Colonic mucosa (tissue), 4 donors: ENCODE measurements around the gene CACHD1. TPM values are rescaled to one million over a fixed set of nuclear protein-coding genes. Genes with fewer than 3 reads are reported as not detected.

Experiments used
- DNase-seq: peaks from one replicate; pipeline ENCODE4 v3.0.0-alpha.2; 2020
- H3K27ac ChIP-seq: fragments of 200-600 bp; one replicate; pipeline ENCODE4 v1.8.0; 2021
- H3K27me3 ChIP-seq: fragments of 200-600 bp; one replicate; pipeline ENCODE4 v1.8.0; 2021
- H3K36me3 ChIP-seq: fragments of 200-600 bp; one replicate; pipeline ENCODE4 v1.8.0; 2021
- H3K4me1 ChIP-seq: fragments of 200-600 bp; one replicate; pipeline ENCODE4 v1.8.0; 2021; ENCODE audit warnings: mild to moderate bottlenecking
- H3K4me3 ChIP-seq: fragments of 200-600 bp; one replicate; pipeline ENCODE4 v1.8.0; 2021
- H3K9ac ChIP-seq, 2 donors: one replicate each; pipeline ENCODE4 v1.7.0; 2013; ENCODE audit warnings: control low read depth in 2 of 2, low read depth in 2 of 2, low read length in 2 of 2
- H3K9me3 ChIP-seq: fragments of 200-600 bp; one replicate; pipeline ENCODE4 v1.8.0; 2021
- intact Hi-C: fragments of 100-400 bp; cut with DNase I; formaldehyde crosslinking; loops from one replicate; pipeline ENCODE4 v1.14.1; 2022
- total RNA-seq, 2 donors: library from RNA; stranded (reverse); fragmentation: NEBNext Ultra II Directional in 1 of 2; extraction: Animal tissue kit (Norgen Biotek cat#: 25700) in 1 of 2; gene quantifications; one replicate each; pipeline ENCODE4 v1.2.1, GENCODE V29; 2021
- TF ChIP-seq, protein P1 (sequence below): fragments of 200-600 bp; IDR thresholded peaks from one replicate; pipeline ENCODE4 v1.8.0; 2022; ENCODE audit warnings: antibody characterized with exemption, mild to moderate bottlenecking
- donor health status: healthy.
- donor health status: DM: no; HTN: no; CAD: no.
- donor health status: DM: no; HTN: no; CAD: no.

The CACHD1 gene
- total RNA-seq, 2 donors from 2014 or later, result 1.5 to 2.0 TPM

DNA sequence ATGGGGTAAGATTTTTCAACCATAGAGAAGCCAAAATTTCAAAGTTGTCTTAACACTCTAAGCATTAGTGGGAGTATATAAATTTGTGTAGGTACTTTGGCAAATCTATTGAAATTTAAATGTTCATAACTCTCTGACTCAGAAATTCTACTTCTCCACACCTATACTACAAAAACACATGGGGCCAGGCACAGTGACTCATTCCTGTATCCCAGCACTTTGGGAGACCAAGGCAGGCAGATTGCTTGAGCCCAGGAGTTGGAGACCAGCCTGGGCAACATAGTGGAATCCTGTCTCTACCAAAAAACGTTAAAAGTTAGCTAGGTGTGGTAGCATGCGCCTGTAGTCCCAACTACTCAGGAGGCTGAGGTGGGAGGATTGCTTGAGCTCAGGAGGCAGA lies 233.7 kb downstream of the CACHD1 start:
- Histone ChIP-seq H3K27ac (no peak overlapping the region), H3K27me3 (no peaks in the 10 kb centered on the region), H3K9me3 (no peaks in the 10 kb centered on the region), H3K4me1 (no peaks in the 10 kb centered on the region), H3K36me3 (no peaks in the 10 kb centered on the region), H3K4me3 (no peak overlapping the region), H3K9ac (no peak overlapping the region)
- intact Hi-C loops, result no loop called here
- DNase-seq, result no peak
- TF ChIP-seq, protein P1, sequence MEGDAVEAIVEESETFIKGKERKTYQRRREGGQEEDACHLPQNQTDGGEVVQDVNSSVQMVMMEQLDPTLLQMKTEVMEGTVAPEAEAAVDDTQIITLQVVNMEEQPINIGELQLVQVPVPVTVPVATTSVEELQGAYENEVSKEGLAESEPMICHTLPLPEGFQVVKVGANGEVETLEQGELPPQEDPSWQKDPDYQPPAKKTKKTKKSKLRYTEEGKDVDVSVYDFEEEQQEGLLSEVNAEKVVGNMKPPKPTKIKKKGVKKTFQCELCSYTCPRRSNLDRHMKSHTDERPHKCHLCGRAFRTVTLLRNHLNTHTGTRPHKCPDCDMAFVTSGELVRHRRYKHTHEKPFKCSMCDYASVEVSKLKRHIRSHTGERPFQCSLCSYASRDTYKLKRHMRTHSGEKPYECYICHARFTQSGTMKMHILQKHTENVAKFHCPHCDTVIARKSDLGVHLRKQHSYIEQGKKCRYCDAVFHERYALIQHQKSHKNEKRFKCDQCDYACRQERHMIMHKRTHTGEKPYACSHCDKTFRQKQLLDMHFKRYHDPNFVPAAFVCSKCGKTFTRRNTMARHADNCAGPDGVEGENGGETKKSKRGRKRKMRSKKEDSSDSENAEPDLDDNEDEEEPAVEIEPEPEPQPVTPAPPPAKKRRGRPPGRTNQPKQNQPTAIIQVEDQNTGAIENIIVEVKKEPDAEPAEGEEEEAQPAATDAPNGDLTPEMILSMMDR, result no peak

DNA sequence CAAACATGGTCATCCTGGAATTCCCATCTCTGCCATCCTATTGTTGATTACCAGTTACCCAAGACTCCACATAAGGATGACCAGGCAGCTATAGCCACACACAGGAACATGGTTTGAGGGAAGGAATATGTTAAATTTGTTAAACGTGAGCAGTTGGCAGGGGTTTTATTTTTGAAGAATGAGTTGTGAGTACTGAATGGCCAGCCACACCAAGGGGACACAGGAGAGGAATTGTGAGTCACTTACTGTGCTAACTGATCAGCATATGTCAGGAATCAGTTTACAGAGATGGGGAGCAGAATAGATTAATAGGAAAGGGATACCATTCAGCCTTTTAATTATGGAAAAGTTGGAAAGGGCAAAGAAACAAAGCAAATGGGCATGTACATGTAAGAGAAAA lies 235.7 kb downstream of the CACHD1 start:
- no peak overlapping the region for H3K9ac ChIP-seq
- TF ChIP-seq, protein P1, result no peak
- H3K27me3 ChIP-seq, result no peaks in the 10 kb centered on the region
- H3K4me1 ChIP-seq, result no peaks in the 10 kb centered on the region
- intact Hi-C loops, result no loop called here
- no peak overlapping the region for H3K4me3 ChIP-seq
- no peak for DNase-seq
- H3K36me3 ChIP-seq, result no peaks in the 10 kb centered on the region
- H3K27ac ChIP-seq, result no peak overlapping the region
- H3K9me3 ChIP-seq, result no peaks in the 10 kb centered on the region

DNA sequence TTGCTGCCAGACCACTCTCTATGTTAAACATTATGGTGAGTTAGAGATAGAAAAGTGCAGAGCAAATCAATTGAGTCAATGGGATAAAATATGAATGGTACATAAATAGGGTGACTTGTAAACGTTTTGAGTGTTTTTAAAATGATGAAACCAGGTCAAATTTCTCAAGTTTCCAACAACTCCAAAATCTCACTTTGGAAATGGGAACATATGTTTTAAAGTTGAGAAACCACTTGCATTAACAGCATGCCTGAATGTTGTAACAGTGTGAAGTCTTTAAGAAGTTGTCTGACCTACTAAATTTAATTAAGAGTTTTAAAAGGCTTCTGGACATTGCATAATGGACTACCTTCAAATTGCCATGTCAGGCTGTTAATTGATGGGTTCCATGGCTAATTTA lies 241.3 kb downstream of the CACHD1 start:
- Histone ChIP-seq H3K27me3 (no peaks in the 10 kb centered on the region), H3K9me3 (no peaks in the 10 kb centered on the region), H3K4me1 (no peaks in the 10 kb centered on the region), H3K27ac (no peak overlapping the region), H3K9ac (no peak overlapping the region), H3K36me3 (no peaks in the 10 kb centered on the region), H3K4me3 (no peak overlapping the region)
- intact Hi-C loops, result no loop called here
- TF ChIP-seq, protein P1, result no peak
- no peak for DNase-seq

DNA sequence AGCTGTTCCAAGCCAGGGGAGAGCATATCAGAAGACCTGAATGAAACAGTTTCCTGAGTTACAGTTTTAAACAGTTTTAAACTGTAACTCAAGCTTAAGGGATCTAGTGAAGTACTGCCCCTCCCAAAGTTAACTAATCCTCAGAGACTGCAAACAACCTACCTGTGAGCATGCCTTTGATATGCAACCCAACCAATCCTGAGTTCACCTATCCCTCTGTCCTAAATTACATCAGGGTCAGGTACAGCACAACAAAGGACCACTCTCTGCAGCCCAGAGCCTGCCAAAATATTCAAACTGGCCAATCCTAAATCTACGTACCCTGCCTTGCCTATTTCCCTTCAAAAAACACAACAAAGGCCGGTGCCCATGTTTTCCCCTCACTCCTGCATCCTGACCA lies 242.1 kb downstream of the CACHD1 start:
- Histone ChIP-seq H3K27me3 (no peaks in the 10 kb centered on the region), H3K9ac (no peak overlapping the region), H3K36me3 (no peaks in the 10 kb centered on the region), H3K9me3 (no peaks in the 10 kb centered on the region), H3K4me3 (no peak overlapping the region), H3K27ac (no peak overlapping the region), H3K4me1 (no peaks in the 10 kb centered on the region)
- TF ChIP-seq, protein P1, result no peak
- DNase-seq, result no peak
- intact Hi-C loops, result no loop called here

DNA sequence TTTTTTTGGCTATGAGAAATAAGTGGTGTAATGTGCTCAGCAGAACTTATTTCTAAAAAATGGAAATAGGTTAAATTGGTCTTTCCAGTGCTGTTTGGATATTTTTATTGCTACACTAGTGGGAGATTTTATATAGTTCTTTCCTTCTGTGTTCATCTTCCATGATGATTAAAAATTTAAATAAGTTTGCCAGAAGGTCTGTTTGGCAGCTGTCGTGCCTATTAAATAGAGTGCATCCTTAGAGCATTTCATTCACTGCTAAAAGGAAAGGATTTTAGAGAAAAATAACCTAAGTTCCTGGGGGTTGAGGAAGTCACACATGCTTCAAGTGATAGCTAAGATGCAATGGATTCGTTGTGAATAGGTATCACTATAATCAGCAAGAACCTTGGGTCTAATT lies 245.3 kb downstream of the CACHD1 start:
- Histone ChIP-seq H3K9ac (no peak overlapping the region), H3K27ac (no peak overlapping the region), H3K4me1 (no peaks in the 10 kb centered on the region), H3K36me3 (no peaks in the 10 kb centered on the region), H3K27me3 (no peaks in the 10 kb centered on the region), H3K4me3 (no peak overlapping the region), H3K9me3 (no peaks in the 10 kb centered on the region)
- DNase-seq, result no peak
- TF ChIP-seq, protein P1, result no peak
- intact Hi-C loops, result no loop called here

DNA sequence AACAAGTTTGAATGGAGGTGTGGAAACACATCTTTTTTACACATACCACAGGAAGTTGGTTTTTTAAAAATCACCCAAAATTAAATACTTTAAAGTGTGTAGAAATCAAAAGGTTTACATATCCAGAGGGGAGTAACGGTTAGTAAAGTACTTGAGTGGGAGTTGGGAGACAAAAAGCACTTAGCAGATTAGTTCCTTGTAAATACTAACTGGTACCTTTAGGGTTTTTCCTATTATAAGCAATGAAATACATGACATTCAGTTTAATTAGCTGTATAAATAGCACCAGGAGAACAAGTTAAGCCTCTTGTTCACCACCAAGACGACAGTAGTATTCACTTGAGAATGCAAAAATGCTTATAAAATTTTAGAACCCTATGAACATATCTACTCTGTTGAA lies 251.2 kb downstream of the CACHD1 start:
- Histone ChIP-seq H3K9ac (no peak overlapping the region), H3K4me1 (no peaks in the 10 kb centered on the region), H3K36me3 (no peaks in the 10 kb centered on the region), H3K27ac (no peak overlapping the region), H3K27me3 (no peaks in the 10 kb centered on the region), H3K4me3 (no peak overlapping the region), H3K9me3 (no peaks in the 10 kb centered on the region)
- no peak for DNase-seq
- intact Hi-C loops, result no loop called here
- TF ChIP-seq, protein P1, result no peak
